ENCODE measurements around the gene SKA2. TPM values are rescaled to one million over a fixed set of nuclear protein-coding genes. Genes with fewer than 3 reads are reported as not detected.
A peak's percentile ranks its signal among the peaks of the same experiment; 100 is the strongest.

The SKA2 gene
- total RNA-seq, result 27.4 and 75.2 TPM in 2 replicates

DNA sequence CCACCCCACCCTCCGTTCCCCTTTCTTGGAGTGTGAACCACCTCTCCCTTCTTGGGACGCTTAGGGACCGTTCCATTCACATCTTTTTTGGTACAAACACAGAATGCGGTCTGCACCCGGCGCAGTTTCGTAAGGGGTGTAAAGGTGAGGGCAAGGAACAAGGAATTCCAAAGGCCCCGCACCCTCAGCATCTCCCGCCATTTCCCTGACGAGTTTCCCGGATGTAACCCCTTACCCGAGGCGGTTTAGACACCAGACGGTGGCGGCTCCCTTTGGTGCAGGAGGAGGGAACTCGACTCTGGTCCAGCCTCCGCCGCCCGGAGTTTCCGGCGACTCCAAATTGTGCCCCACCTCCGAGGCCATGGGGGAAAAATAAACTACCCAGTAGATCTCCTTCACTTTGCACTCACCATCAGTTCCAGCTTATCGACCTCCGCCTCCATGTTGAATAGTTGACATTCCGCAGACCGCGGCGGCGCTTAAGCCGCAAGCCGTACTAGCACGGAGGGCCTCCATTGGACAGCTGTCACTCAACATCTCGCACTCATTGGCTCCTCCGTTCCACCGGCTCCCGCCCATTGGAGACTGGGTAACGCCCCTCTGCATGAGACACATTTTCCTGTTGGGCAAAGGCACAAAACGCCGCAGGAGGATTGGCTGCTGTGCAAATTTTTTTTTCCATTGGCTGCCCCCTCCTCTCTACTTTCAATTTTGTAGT is at the start of gene SKA2:
Gene SKA2, minus strand, starts transcription at position 466 of the 718 bp plus-strand sequence. Its CDS starts 23 bp downstream, at position 443.

GRCh38 chr17:59155439-59156177 is 622 bp upstream of the SKA2 start, which contains the start of gene PRR11:
PRR11 (plus strand) TSS chr17:59155746; CDS start chr17:59169753, 14,007 bp downstream.

GRCh38 chr17:59106463-59107305 is 48.3 kb downstream of the SKA2 start, which contains the start of gene TRIM37:
TRIM37 (minus strand) TSS chr17:59106880; CDS start chr17:59106461, 419 bp downstream.

Small RNA genes within 50 kb of the gene (small RNA-seq; reads per million reads assigned to genes)
- gene MIR301A (ENCODE audit: low replicate concordance), result 221 reads per million, percentile 99 among the genes with 10 or more reads in this experiment
- gene MIR454 (ENCODE audit: low replicate concordance), result 87.3 reads per million, percentile 98 among the genes with 10 or more reads in this experiment
- 13.7 reads per million, percentile 96 among the genes with 10 or more reads in this experiment for gene RNU2-58P (ENCODE audit: low replicate concordance)

Other genes starting within 250 kb of the SKA2 start
- 53.4 and 58.0 TPM in 2 replicates for gene TRIM37, start 48.3 kb downstream of the SKA2 start, total RNA-seq
- 14.9 and 47.5 TPM in 2 replicates for gene PRR11, start 560 bp upstream of the SKA2 start, total RNA-seq
- 22.5 and 26.5 TPM in 2 replicates for gene SMG8, start 54.8 kb upstream of the SKA2 start, total RNA-seq
- 0.57 and 3.1 TPM in 2 replicates for gene GDPD1, start 65.3 kb upstream of the SKA2 start, total RNA-seq
- gene YPEL2, start 176.5 kb upstream of the SKA2 start, total RNA-seq, result 5.9 and 18.2 TPM in 2 replicates